C4-2B (cell line): ENCODE results near the gene CHST9.

Experiments
- CTCF ChIP-seq: fragments of 450-650 bp; conservative IDR thresholded peaks from 2 replicates; pipeline ENCODE4 v1.5.1; 2017; ENCODE audit warnings: mild to moderate bottlenecking
- ZFX ChIP-seq: fragments of 450-650 bp; IDR thresholded peaks from 2 replicates; pipeline ENCODE4 v1.6.1; 2017

DNA sequence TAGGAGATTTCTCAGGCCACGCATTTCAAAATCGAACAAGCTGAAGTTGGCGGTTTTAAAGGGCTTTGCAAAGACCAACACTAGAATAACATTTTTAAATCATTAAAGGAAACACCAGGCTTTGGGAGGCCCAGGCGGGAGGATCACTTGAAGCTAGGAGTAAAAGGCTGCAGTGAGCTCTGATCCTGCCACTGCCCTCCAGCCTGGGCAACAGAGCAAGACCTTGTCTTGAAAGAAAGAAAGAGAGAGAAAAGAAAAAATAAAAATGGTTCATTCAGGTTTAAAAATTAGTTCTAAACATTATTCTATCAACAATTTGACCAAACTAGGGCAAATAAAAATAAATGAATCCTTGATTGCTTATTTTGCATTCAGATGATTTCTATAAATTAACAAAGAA lies 789 bp upstream of the CHST9 start:
- TF ChIP-seq CTCF = no peak
- TF ChIP-seq ZFX = no peak
